ENCODE data around the gene LRRC8D. TPM values are rescaled to one million over a fixed set of nuclear protein-coding genes. Genes with fewer than 3 reads are reported as not detected.
A peak's percentile ranks its signal among the peaks of the same experiment; 100 is the strongest.

The LRRC8D gene
- total and polyA plus RNA-seq, 11 donors, result 2.1 to 16.5 (median 8.0) TPM

DNA sequence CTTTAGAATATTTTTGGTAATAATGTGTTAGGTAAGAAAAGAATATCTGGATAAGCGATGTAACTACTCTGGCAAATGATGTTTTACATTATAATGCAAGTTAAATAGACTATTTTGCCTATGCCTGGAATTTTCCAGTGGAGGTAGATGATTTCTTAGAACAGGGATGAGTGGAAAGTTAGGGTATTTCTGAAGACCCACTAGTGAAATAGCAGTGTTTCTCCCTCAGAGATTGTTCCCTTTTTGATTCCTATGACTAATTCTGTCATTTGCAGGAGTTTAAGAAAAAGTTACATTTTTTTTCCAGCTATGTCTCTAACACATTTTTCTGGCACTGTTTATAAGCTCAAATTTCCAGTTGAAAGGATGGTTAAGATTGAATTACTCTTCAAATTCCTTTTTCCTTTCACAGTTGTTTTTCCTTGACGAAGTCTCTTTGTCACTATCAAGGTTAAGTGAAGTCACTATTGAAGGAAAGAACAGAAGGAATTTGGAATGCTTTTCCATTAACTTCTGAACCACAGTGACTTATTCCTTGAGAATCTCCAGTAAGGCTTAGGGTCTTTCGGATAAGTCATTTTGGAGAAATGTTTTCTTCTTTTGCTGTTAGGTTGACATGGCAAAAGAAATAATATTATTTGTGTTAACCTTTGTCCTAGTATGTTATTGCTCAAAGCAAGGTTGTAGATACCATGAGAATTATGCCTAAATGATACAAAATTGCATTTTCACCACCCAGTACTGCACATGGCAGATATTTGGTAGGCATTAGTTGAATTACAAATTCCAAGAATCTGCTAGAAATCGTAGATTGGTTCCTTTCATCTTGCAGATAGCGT lies 131.2 kb downstream of the LRRC8D start:
- no peaks in the 10 kb centered on the region for H3K36me3 ChIP-seq
- ATAC-seq (no peak), DNase-seq (no peak)
- no peak overlapping the region for H3K4me3 ChIP-seq
- H3K27me3 ChIP-seq, result no peaks in the 10 kb centered on the region
- TF ChIP-seq POLR2A (IDR thresholded peaks at IDR 0.05), result no peak
- TF ChIP-seq, protein P1, sequence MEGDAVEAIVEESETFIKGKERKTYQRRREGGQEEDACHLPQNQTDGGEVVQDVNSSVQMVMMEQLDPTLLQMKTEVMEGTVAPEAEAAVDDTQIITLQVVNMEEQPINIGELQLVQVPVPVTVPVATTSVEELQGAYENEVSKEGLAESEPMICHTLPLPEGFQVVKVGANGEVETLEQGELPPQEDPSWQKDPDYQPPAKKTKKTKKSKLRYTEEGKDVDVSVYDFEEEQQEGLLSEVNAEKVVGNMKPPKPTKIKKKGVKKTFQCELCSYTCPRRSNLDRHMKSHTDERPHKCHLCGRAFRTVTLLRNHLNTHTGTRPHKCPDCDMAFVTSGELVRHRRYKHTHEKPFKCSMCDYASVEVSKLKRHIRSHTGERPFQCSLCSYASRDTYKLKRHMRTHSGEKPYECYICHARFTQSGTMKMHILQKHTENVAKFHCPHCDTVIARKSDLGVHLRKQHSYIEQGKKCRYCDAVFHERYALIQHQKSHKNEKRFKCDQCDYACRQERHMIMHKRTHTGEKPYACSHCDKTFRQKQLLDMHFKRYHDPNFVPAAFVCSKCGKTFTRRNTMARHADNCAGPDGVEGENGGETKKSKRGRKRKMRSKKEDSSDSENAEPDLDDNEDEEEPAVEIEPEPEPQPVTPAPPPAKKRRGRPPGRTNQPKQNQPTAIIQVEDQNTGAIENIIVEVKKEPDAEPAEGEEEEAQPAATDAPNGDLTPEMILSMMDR (IDR thresholded peaks at IDR 0.05), result no peak
- no peaks in the 10 kb centered on the region for H3K9me3 ChIP-seq
- peaks cover 0 to 9% (median 0%) of the 10 kb centered on the region in 12 donors for H3K4me1 ChIP-seq
- intact Hi-C loops (cut with DNase I), result loop anchor here in 2 of 10 donors (10.0 kb wide), 2 partner anchors 107 to 147 kb away; no protein-coding TSS in a partner anchor
- H3K27ac ChIP-seq, result no peak overlapping the region
- 91 to 97% (median 92%) methylated on average over 5 of the region's 5 CpGs for WGBS, 4 donors

DNA sequence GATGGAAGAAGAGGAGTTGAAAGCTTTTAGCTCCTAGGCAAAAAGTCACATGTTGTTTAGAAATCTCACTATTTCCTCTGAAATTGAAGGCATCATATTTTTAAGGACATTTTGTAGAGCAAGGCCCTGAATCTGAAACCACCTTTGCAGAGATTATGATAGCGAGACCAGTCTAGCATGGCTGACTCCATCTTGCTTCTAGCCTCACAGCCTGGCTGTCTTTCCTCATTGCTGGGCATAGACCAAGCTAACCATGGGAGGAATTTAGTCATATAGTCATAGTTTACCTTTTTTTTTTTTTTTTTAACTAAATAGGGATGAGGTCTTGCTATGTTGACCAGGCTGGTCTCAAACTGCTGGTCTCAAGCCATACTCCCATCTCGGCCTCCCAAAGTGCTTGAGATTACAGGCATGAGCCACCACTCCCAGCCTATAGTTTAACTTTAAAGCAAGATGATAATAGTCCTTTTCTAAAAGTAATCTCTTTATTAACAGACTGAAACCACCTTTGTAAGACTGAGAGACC lies 131.8 kb downstream of the LRRC8D start:
- Histone ChIP-seq H3K27me3 (no peaks in the 10 kb centered on the region), H3K9me3 (no peaks in the 10 kb centered on the region), H3K36me3 (no peaks in the 10 kb centered on the region), H3K27ac (no peak overlapping the region), H3K4me1 (peaks cover 0 to 16% (median 0%) of the 10 kb centered on the region in 12 donors), H3K4me3 (no peak overlapping the region)
- 92 to 98% (median 97%) methylated on average over 2 of the region's 2 CpGs for WGBS, 4 donors
- TF ChIP-seq, protein P1 (IDR thresholded peaks at IDR 0.05), result no peak
- ATAC-seq (no peak), DNase-seq (no peak)
- intact Hi-C loops (cut with DNase I), result loop anchor here in 2 of 10 donors (10.0 kb wide), 2 partner anchors 108 to 148 kb away; no protein-coding TSS in a partner anchor

DNA sequence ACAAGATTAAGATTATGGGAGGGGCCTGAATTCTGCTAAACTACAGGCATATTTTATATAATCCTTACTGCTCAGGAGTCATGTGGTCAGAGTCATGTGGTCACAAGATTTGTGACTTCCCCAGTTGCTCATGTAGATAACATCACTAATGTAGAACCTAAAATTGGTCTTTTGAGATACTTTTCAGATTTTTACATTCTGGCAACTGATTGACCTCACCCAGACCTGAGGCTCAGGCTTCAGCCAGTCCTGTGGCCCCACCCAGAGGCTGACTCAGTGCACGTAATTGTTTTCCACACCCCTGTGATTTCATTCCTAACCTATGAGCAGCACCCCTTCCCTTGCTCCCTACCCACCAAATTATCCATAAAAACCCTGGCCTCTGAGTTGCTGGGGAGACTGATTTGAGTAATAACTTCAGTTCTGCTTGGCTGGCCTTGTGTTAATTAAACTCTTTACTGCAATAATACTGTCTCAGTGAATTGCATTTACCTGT lies 132.3 kb downstream of the LRRC8D start:
- Histone ChIP-seq H3K4me3 (no peak overlapping the region), H3K27ac (no peak overlapping the region), H3K36me3 (no peaks in the 10 kb centered on the region), H3K9me3 (no peaks in the 10 kb centered on the region), H3K27me3 (no peaks in the 10 kb centered on the region), H3K4me1 (peaks cover 0 to 16% (median 0%) of the 10 kb centered on the region in 12 donors)
- no peak for TF ChIP-seq POLR2A (IDR thresholded peaks at IDR 0.05)
- TF ChIP-seq, protein P1 (IDR thresholded peaks at IDR 0.05), result peak in 7 of 12 donors; percentile 9 to 38 (median 25)
- DNase-seq, result peak in 3 of 5 donors; percentile 23 to 39 (median 37)
- intact Hi-C loops (cut with DNase I), result loop anchor here in 2 of 10 donors (10.0 kb wide), 2 partner anchors 108 to 148 kb away; no protein-coding TSS in a partner anchor
- ATAC-seq, result peak in 3 of 4 donors; percentile 69 to 80 (median 79)
- WGBS, 4 donors, result 44 to 61% (median 49%) methylated on average over 1 of the region's 1 CpG

DNA sequence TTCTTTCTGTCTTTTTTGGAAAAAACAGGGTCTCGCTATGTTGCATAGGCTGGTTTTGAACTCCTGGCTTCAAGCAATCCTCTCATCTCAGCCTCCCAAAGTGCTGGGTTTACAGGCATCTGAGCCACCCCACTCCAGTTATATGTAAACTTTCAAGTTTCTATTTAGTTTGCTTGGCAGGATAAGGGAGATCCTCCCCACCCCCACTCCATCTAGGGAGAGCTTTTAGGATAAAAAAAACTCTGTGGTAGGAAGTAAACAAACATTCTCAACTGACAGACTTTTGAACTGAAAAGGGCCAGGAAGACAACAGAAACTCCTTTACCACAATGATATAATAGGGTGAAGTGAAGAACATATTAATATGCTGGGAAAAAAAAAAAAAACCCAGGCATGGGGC lies 133.1 kb downstream of the LRRC8D start:
- intact Hi-C loops (cut with DNase I), result loop anchor here in 2 of 10 donors (10.0 kb wide), 2 partner anchors 109 to 149 kb away; no protein-coding TSS in a partner anchor
- no peaks in the 10 kb centered on the region for H3K27me3 ChIP-seq
- peaks cover 0 to 16% (median 0%) of the 10 kb centered on the region in 12 donors for H3K4me1 ChIP-seq
- WGBS, 4 donors, result 97 to 100% (median 99%) methylated on average over 1 of the region's 1 CpG
- H3K9me3 ChIP-seq, result no peaks in the 10 kb centered on the region
- H3K27ac ChIP-seq, result no peak overlapping the region
- no peaks in the 10 kb centered on the region for H3K36me3 ChIP-seq
- ATAC-seq, result no peak
- no peak overlapping the region for H3K4me3 ChIP-seq
- TF ChIP-seq, protein P1 (IDR thresholded peaks at IDR 0.05), result no peak
- TF ChIP-seq POLR2A (IDR thresholded peaks at IDR 0.05), result no peak
- DNase-seq, result no peak

Measured in heart left ventricle (tissue), 16 donors.